Spleen (tissue), 11 donors: Measurements from ENCODE around the gene ALK. TPM values are rescaled to one million over a fixed set of nuclear protein-coding genes. Genes with fewer than 3 reads are reported as not detected.

Experiments
- DNase-seq: peaks from one replicate; pipeline ENCODE4 v3.0.0-alpha.2; 2020
- H3K27ac ChIP-seq, 8 donors: fragments of 200-600 bp; sonication (generic) in 7 of 8; 1 replicate in 4 of 8; 2 replicates in 4 of 8; pipeline versions ENCODE4 v1.5.0 to v1.8.0; 2016 to 2021; ENCODE audit warnings: inconsistent platforms in 4 of 8, mild to moderate bottlenecking in 4 of 8, moderate library complexity in 1 of 8
- H3K27me3 ChIP-seq, 7 donors: fragments of 200-600 bp; sonication (generic) in 6 of 7; replicated peaks in 1 of 7; 1 replicate in 4 of 7; 2 replicates in 3 of 7; pipeline versions ENCODE4 v1.5.0 to v1.8.0; 2016 to 2021; ENCODE audit warnings: inconsistent platforms in 3 of 7, mild to moderate bottlenecking in 1 of 7
- H3K36me3 ChIP-seq, 6 donors: fragments of 200-600 bp; sonication (generic) in 5 of 6; 1 replicate in 4 of 6; 2 replicates in 2 of 6; pipeline versions ENCODE4 v1.5.0 to v1.8.0; 2016 to 2021; ENCODE audit warnings: inconsistent platforms in 2 of 6
- H3K4me1 ChIP-seq, 6 donors: fragments of 200-600 bp; sonication (generic) in 5 of 6; 1 replicate in 3 of 6; 2 replicates in 3 of 6; pipeline versions ENCODE4 v1.5.0 to v1.8.0; 2016 to 2021; ENCODE audit warnings: inconsistent platforms in 3 of 6
- H3K4me3 ChIP-seq, 8 donors: fragments of 200-600 bp; sonication (generic) in 7 of 8; 1 replicate in 4 of 8; 2 replicates in 4 of 8; pipeline versions ENCODE4 v1.5.0 to v1.8.0; 2016 to 2021; ENCODE audit warnings: inconsistent platforms in 4 of 8, mild to moderate bottlenecking in 4 of 8, moderate library complexity in 2 of 8
- H3K9me3 ChIP-seq, 8 donors: fragments of 200-600 bp; sonication (generic) in 7 of 8; 1 replicate in 4 of 8; 2 replicates in 4 of 8; pipeline versions ENCODE4 v1.5.0 to v1.8.0; 2016 to 2021; ENCODE audit warnings: inconsistent platforms in 4 of 8
- POLR2A ChIP-seq, 3 donors: fragments of 450-650 bp; IDR thresholded peaks; one replicate each; pipeline ENCODE4 v1.5.1; 2017; ENCODE audit warnings: antibody characterized with exemption in 3 of 3, mild to moderate bottlenecking in 1 of 3
- POLR2AphosphoS5 ChIP-seq, 3 donors: sonication (generic); formaldehyde crosslinking; IDR thresholded peaks; one replicate each; pipeline ENCODE4 v1.5.1; 2017; ENCODE audit warnings: antibody characterized with exemption in 3 of 3
- WGBS, 5 donors: extraction: QIAGEN DNeasy Blood & Tissue Kit in 3 of 5; methylation state at CpG; one replicate each; pipeline versions ENCODE4 v1.1.5 to v1.1.7; 2013 to 2018; 5-methylcytosine and 5-hydroxymethylcytosine counted together
- intact Hi-C: fragments of 100-400 bp; cut with DNase I; formaldehyde crosslinking; loops from one replicate; pipeline ENCODE4 v1.15.0; 2023; ENCODE audit warnings: low total_unique reads
- polyA plus RNA-seq, 3 donors: library from polyadenylated mRNA; stranded (reverse); fragments of 200-250 nt; gene quantifications; one replicate each; pipeline ENCODE4 v1.2.1, GENCODE V29; 2013
- total RNA-seq, 7 donors: library from RNA; depleted of rRNA in 3 of 7; stranded (reverse); fragments of >200 nt in 3 of 7; fragmentation: NEBNext Ultra II Directional in 4 of 7; extraction: Animal tissue kit (Norgen Biotek cat#: 25700) in 4 of 7; gene quantifications; one replicate each; pipeline versions ENCODE4 v1.1.0 to v1.2.1, GENCODE V29; 2016 to 2021
- TF ChIP-seq, protein P1 (sequence below), 11 experiments: fragments of 200-600 bp in 7 of 11; fragments of 450-650 bp in 4 of 11; sonication (generic) in 4 of 11; IDR thresholded peaks in 8 of 11; conservative IDR thresholded peaks in 3 of 11; 1 replicate in 7 of 11; 2 replicates in 4 of 11; pipeline versions ENCODE4 v1.4.0 to v1.8.0; 2016 to 2021; ENCODE audit warnings: antibody characterized with exemption in 11 of 11, inconsistent platforms in 4 of 11, mild to moderate bottlenecking in 1 of 11
- donor health status: healthy with polysubstance abuse.
- donor health status: DM: no; HTN: no; CAD: no; lungs with moderate emphysema.
- donor health status: DM: no; HTN: no; CAD: no.
- donor health status: Bipolar disorder and iron deficiency.
- donor health status: healthy.
- donor health status: DM: no; HTN: no; CAD: no.
- donor health status: DM: yes; HTN: yes; CAD: no.

ALK gene
- total and polyA plus RNA-seq, 10 donors: 0.03 to 0.28 (median 0.06) TPM; not detected in 7

- Histone ChIP-seq H3K27ac (no peak overlapping the region), H3K4me3 (no peak overlapping the region), H3K27me3 (no peaks in the 10 kb centered on the region), H3K9me3 (peaks cover 0 to 11% (median 0%) of the 10 kb centered on the region in 8 donors), H3K36me3 (no peaks in the 10 kb centered on the region), H3K4me1 (no peaks in the 10 kb centered on the region)
- TF ChIP-seq, protein P1, sequence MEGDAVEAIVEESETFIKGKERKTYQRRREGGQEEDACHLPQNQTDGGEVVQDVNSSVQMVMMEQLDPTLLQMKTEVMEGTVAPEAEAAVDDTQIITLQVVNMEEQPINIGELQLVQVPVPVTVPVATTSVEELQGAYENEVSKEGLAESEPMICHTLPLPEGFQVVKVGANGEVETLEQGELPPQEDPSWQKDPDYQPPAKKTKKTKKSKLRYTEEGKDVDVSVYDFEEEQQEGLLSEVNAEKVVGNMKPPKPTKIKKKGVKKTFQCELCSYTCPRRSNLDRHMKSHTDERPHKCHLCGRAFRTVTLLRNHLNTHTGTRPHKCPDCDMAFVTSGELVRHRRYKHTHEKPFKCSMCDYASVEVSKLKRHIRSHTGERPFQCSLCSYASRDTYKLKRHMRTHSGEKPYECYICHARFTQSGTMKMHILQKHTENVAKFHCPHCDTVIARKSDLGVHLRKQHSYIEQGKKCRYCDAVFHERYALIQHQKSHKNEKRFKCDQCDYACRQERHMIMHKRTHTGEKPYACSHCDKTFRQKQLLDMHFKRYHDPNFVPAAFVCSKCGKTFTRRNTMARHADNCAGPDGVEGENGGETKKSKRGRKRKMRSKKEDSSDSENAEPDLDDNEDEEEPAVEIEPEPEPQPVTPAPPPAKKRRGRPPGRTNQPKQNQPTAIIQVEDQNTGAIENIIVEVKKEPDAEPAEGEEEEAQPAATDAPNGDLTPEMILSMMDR (IDR thresholded peaks at IDR 0.05 in 8 of 11, conservative IDR thresholded peaks at IDR 0.05 in 3 of 11): no peak
- TF ChIP-seq POLR2AphosphoS5 (IDR thresholded peaks at IDR 0.05) (no peak), POLR2A (IDR thresholded peaks at IDR 0.05) (no peak)
- intact Hi-C loops: no loop called here
- DNase-seq: no peak
Observed at GRCh38 chr2:29426354-29426753, 495.0 kb downstream of the ALK start.

DNA sequence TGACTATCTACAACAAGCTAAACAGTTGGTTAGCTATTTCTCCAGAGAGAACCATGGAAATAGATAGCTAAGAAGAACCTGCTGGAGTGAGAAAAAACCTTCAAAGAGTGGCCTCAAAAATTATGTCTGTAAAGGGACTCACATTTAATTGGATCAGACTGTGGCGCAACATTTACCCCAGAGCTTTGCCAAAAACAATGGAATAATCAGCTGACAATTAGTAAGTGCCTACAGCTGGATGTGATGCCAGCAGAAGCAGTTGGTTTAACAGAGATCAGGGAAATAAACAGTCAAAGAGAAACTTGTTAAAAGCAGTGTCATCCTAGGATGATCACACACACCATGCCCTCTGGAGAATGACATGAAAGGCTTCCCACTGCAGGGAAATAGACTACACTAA is 495.5 kb downstream of the ALK start:
- H3K27ac ChIP-seq: no peak overlapping the region

GRCh38 chr2:29423061-29423666 is 498.2 kb downstream of the ALK start:
- WGBS, 5 donors: 53 to 62% (median 56%) methylated on average over 6 of the region's 6 CpGs
- Histone ChIP-seq H3K27me3 (peaks cover 0 to 15% (median 0%) of the 10 kb centered on the region in 7 donors), H3K4me1 (no peaks in the 10 kb centered on the region)

More for the DNA sequence above, 495.5 kb downstream of the ALK start:
- 80 to 95% (median 94%) methylated on average over 1 of the region's 1 CpG for WGBS, 5 donors
- TF ChIP-seq, protein P1 (IDR thresholded peaks at IDR 0.05 in 8 of 11, conservative IDR thresholded peaks at IDR 0.05 in 3 of 11): no peak
- TF ChIP-seq POLR2A (IDR thresholded peaks at IDR 0.05): no peak
- no peak for TF ChIP-seq POLR2AphosphoS5 (IDR thresholded peaks at IDR 0.05)
- no peaks in the 10 kb centered on the region for H3K4me1 ChIP-seq
- intact Hi-C loops: no loop called here
- no peak overlapping the region for H3K4me3 ChIP-seq
- peaks cover 0 to 2% (median 0%) of the 10 kb centered on the region in 7 donors for H3K27me3 ChIP-seq
- no peaks in the 10 kb centered on the region for H3K36me3 ChIP-seq
- no peak for DNase-seq
- peaks cover 0 to 11% (median 0%) of the 10 kb centered on the region in 8 donors for H3K9me3 ChIP-seq

More at GRCh38 chr2:29423061-29423666, 498.2 kb downstream of the ALK start:
- intact Hi-C loops: no loop called here
- TF ChIP-seq, protein P1 (IDR thresholded peaks at IDR 0.05 in 8 of 11, conservative IDR thresholded peaks at IDR 0.05 in 3 of 11): no peak
- TF ChIP-seq POLR2AphosphoS5 (IDR thresholded peaks at IDR 0.05) (no peak), POLR2A (IDR thresholded peaks at IDR 0.05) (no peak)
- DNase-seq: no peak
- no peak overlapping the region for H3K27ac ChIP-seq
- H3K36me3 ChIP-seq: no peaks in the 10 kb centered on the region
- H3K4me3 ChIP-seq: no peak overlapping the region
- peaks cover 0 to 11% (median 0%) of the 10 kb centered on the region in 8 donors for H3K9me3 ChIP-seq
